Esophagus muscularis mucosa (tissue), 4 donors: ENCODE data around the gene KCNH1. TPM values are rescaled to one million over a fixed set of nuclear protein-coding genes. Genes with fewer than 3 reads are reported as not detected.
A peak's percentile ranks its signal among the peaks of the same experiment; 100 is the strongest.
"Not testable (repeated sequence)": the region's sequence is repeated elsewhere in the genome, so short reads cannot be mapped to it uniquely, and the experiment has no call there.

Source experiments
- DNase-seq: peaks from one replicate; pipeline ENCODE4 v3.0.0-alpha.2; 2017; ENCODE audit errors: extremely low spot score
- H3K27ac ChIP-seq, 4 donors: fragments of 200-600 bp; sonication (generic); replicated peaks in 1 of 4; 1 replicate in 3 of 4; 2 replicates in 1 of 4; pipeline ENCODE4 v1.5.1; 2016 to 2019; ENCODE audit warnings: mild to moderate bottlenecking in 1 of 4
- H3K27me3 ChIP-seq, 4 donors: fragments of 200-600 bp; sonication (generic); one replicate each; pipeline versions ENCODE4 v1.5.1 to v1.6.0; 2016 to 2019
- H3K36me3 ChIP-seq, 4 donors: fragments of 200-600 bp; sonication (generic); one replicate each; pipeline ENCODE4 v1.5.1; 2016 to 2019
- H3K4me1 ChIP-seq, 4 donors: fragments of 200-600 bp; sonication (generic); one replicate each; pipeline ENCODE4 v1.5.1; 2016 to 2019
- H3K4me3 ChIP-seq, 4 donors: fragments of 200-600 bp; sonication (generic); 1 replicate in 2 of 4; 2 replicates in 2 of 4; pipeline ENCODE4 v1.5.1; 2016 to 2019; ENCODE audit warnings: mild to moderate bottlenecking in 4 of 4, moderate library complexity in 1 of 4
- H3K9me3 ChIP-seq, 4 donors: fragments of 200-600 bp; sonication (generic); 1 replicate in 3 of 4; 2 replicates in 1 of 4; pipeline ENCODE4 v1.5.1; 2016 to 2019
- EP300 ChIP-seq: sonication (generic); formaldehyde crosslinking; IDR thresholded peaks from one replicate; pipeline ENCODE4 v1.6.1; 2017; ENCODE audit warnings: antibody characterized with exemption
- POLR2A ChIP-seq: fragments of 450-650 bp; IDR thresholded peaks from one replicate; pipeline ENCODE4 v1.6.1; 2017; ENCODE audit warnings: antibody characterized with exemption, moderate library complexity, mild to moderate bottlenecking, low read depth
- POLR2AphosphoS5 ChIP-seq, 2 donors: sonication (generic); formaldehyde crosslinking; IDR thresholded peaks; one replicate each; pipeline ENCODE4 v1.6.1; 2017; ENCODE audit warnings: antibody characterized with exemption in 2 of 2
- whole genome bisulfite sequencing: methylation state at CpG from one replicate; pipeline ENCODE4 v1.1.5; 2018; 5-methylcytosine and 5-hydroxymethylcytosine counted together
- intact Hi-C: fragments of 100-400 bp; cut with DNase I; formaldehyde crosslinking; loops from one replicate; pipeline ENCODE4 v1.15.1; 2023
- total RNA-seq, 4 donors: library from RNA; depleted of rRNA; stranded (reverse); fragments of >200 nt; gene quantifications; one replicate each; pipeline versions ENCODE4 v1.1.0 to v1.2.1, GENCODE V29; 2016
- TF ChIP-seq, protein P1 (sequence below), 3 experiments: fragments of 200-600 bp in 2 of 3; fragments of 450-650 bp in 1 of 3; sonication (generic) in 2 of 3; IDR thresholded peaks; one replicate each; pipeline ENCODE4 v1.5.1; 2017 to 2019; ENCODE audit warnings: antibody characterized with exemption in 3 of 3, mild to moderate bottlenecking in 2 of 3, moderate library complexity in 1 of 3

The KCNH1 gene
- total RNA-seq, 4 donors from 2014 or later: 0.11 to 0.78 (median 0.46) TPM

DNA sequence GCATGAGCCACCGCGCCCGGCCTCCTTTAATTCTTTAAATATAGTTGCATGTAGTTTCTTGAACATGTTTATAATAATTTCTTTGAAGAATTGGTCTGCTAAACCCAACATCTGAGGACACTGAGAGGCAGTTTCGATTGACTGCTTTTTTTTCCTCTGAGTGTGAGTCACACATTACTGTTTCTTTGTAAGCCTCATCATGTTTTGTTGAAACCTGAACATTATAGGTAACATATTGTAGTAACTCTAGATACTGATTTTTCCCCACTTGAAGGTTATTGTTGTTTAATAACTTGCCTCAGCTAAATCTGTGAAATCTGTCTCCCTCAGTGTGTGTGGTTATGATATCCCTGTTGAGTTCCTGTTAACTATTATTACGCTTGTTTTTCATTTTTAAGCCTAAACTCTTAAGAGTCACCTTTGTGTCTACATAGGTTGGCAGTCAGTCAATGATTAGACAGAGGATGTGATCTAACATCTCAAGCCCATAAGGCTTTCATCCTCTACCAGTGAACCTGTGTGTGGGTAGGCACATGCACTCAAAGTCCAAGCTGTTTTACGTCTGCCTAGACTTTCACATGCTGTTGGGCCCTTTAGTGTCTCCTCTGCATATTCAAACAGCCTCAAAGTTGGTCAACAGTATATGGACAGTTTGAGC lies 155.5 kb downstream of the KCNH1 start:
- no peak for DNase-seq
- no peak for TF ChIP-seq POLR2AphosphoS5 (IDR thresholded peaks at IDR 0.05)
- no peak for TF ChIP-seq EP300
- TF ChIP-seq POLR2A: no peak
- TF ChIP-seq, protein P1, sequence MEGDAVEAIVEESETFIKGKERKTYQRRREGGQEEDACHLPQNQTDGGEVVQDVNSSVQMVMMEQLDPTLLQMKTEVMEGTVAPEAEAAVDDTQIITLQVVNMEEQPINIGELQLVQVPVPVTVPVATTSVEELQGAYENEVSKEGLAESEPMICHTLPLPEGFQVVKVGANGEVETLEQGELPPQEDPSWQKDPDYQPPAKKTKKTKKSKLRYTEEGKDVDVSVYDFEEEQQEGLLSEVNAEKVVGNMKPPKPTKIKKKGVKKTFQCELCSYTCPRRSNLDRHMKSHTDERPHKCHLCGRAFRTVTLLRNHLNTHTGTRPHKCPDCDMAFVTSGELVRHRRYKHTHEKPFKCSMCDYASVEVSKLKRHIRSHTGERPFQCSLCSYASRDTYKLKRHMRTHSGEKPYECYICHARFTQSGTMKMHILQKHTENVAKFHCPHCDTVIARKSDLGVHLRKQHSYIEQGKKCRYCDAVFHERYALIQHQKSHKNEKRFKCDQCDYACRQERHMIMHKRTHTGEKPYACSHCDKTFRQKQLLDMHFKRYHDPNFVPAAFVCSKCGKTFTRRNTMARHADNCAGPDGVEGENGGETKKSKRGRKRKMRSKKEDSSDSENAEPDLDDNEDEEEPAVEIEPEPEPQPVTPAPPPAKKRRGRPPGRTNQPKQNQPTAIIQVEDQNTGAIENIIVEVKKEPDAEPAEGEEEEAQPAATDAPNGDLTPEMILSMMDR (IDR thresholded peaks at IDR 0.05): no peak
- 84% methylated on average over 6 of the region's 6 CpGs for WGBS
- Histone ChIP-seq H3K9me3 (no peaks in the 10 kb centered on the region), H3K36me3 (no peaks in the 10 kb centered on the region), H3K4me1 (no peaks in the 10 kb centered on the region), H3K4me3 (no peak overlapping the region), H3K27me3 (no peaks in the 10 kb centered on the region), H3K27ac (no peak overlapping the region)
- intact Hi-C loops: no loop called here

DNA sequence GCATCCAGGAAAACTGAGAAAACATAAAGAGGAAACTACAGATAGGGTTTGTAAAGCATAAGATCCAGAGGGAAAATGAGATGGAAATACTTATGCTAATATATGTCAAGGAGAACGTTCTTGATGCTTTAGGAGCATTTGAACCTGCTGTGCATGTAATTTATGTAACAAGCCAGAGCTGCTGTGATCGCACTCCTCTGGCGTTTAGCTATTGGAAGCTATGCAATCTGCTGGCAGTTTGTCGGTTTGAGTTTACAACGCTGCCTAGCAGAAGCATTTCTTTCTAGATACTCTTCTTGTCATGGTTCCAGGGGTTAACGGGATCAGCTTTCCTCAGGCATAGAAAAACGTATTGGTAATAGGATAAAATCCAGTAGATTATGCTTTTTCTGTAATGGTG lies 182.7 kb downstream of the KCNH1 start:
- Histone ChIP-seq H3K36me3 (no peaks in the 10 kb centered on the region), H3K27ac (no peak overlapping the region), H3K9me3 (no peaks in the 10 kb centered on the region), H3K4me1 (no peaks in the 10 kb centered on the region), H3K27me3 (no peaks in the 10 kb centered on the region), H3K4me3 (no peak overlapping the region)
- no peak for DNase-seq
- TF ChIP-seq, protein P1 (IDR thresholded peaks at IDR 0.05): no peak
- no peak for TF ChIP-seq EP300
- TF ChIP-seq POLR2AphosphoS5 (IDR thresholded peaks at IDR 0.05): no peak
- no peak for TF ChIP-seq POLR2A
- 63% methylated on average over 7 of the region's 7 CpGs for WGBS
- intact Hi-C loops: no loop called here

DNA sequence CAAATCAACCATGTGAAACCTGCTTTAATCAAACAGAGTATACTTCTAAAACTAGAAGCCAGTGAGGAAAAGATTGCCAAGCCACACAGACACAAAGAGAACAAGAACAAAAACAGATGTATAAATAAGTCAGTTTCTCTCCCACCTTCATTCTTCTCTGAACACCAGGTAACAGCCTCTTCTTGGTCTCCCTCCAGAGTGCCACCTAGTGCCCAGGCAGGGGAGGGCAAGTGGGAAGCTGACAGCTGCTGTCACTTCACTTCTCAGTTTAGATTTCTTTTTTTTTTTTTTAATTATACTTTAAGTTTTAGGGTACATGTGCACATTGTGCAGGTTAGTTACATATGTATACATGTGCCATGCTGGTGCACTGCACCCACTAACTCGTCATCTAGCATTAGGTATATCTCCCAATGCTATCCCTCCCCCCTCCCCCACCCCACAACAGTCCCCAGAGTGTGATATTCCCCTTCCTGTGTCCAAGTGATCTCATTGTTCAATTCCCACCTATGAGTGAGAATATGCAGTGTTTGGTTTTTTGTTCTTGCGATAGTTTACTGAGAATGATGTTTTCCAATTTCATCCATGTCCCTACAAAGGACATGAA lies 183.9 kb downstream of the KCNH1 start:
- TF ChIP-seq, protein P1 (IDR thresholded peaks at IDR 0.05): peak in 1 of 3 experiments; percentile 32
- not testable (repeated sequence) for DNase-seq

DNA sequence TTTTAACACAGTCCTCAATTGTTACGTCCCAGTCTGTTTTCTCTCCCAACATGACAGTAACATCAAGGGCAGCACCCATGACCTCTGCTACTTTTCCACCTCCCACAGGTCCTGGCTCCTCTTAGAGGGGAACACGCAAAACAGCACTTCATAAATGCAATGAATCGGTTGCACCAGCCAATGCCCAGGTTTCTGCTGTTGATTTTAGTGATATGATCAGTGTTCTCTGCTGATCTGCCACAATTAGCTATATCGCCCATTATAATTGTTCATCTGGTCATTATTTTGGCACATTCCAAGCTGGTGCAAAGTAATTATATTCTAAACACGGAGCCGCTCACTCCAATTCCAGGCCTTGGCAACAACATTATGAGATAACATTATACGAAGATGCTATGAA lies 184.5 kb downstream of the KCNH1 start:
- Histone ChIP-seq H3K4me1 (no peaks in the 10 kb centered on the region), H3K27me3 (no peaks in the 10 kb centered on the region), H3K9me3 (no peaks in the 10 kb centered on the region), H3K4me3 (no peak overlapping the region), H3K27ac (no peak overlapping the region), H3K36me3 (no peaks in the 10 kb centered on the region)
- intact Hi-C loops: no loop called here
- DNase-seq: no peak
- WGBS: 66% methylated on average over 7 of the region's 7 CpGs
- TF ChIP-seq, protein P1 (IDR thresholded peaks at IDR 0.05): no peak
- TF ChIP-seq EP300 (no peak), POLR2AphosphoS5 (IDR thresholded peaks at IDR 0.05) (no peak)

More for the DNA sequence above, 183.9 kb downstream of the KCNH1 start:
- H3K4me1 ChIP-seq, H3K27ac ChIP-seq, H3K4me3 ChIP-seq, H3K27me3 ChIP-seq, H3K9me3 ChIP-seq, intact Hi-C loops, H3K36me3 ChIP-seq: not testable (repeated sequence)
- WGBS: 50% methylated on average over 2 of the region's 2 CpGs

DNA sequence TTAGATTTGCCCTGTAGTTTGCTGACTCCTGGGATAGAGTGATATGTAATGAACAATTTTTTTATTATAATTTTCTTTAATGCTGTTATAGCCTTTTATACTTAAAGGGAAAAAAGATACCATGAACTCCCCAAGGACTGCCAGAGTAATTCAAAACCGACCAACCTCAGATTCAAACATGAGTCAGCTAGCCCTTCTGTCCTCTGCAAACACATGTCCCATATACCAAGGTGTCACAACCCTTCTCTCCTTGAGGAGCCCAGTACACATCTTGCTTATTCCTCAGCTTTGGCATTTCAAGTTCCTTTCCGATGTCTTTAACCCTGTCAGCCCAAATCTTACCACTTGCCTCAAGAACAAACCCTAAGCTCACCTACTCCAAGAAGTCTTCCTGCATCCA lies 184.9 kb downstream of the KCNH1 start:
- no peak for TF ChIP-seq POLR2A
- no peak for TF ChIP-seq POLR2AphosphoS5 (IDR thresholded peaks at IDR 0.05)
- TF ChIP-seq, protein P1 (IDR thresholded peaks at IDR 0.05): no peak
- no peak for TF ChIP-seq EP300
- Histone ChIP-seq H3K4me1 (no peaks in the 10 kb centered on the region), H3K27ac (no peak overlapping the region), H3K27me3 (no peaks in the 10 kb centered on the region), H3K9me3 (no peaks in the 10 kb centered on the region), H3K4me3 (no peak overlapping the region), H3K36me3 (no peaks in the 10 kb centered on the region)
- WGBS: 79% methylated on average over 2 of the region's 2 CpGs
- no peak for DNase-seq
- intact Hi-C loops: no loop called here
